Measurements from ENCODE around the gene MILR1.

DNA sequence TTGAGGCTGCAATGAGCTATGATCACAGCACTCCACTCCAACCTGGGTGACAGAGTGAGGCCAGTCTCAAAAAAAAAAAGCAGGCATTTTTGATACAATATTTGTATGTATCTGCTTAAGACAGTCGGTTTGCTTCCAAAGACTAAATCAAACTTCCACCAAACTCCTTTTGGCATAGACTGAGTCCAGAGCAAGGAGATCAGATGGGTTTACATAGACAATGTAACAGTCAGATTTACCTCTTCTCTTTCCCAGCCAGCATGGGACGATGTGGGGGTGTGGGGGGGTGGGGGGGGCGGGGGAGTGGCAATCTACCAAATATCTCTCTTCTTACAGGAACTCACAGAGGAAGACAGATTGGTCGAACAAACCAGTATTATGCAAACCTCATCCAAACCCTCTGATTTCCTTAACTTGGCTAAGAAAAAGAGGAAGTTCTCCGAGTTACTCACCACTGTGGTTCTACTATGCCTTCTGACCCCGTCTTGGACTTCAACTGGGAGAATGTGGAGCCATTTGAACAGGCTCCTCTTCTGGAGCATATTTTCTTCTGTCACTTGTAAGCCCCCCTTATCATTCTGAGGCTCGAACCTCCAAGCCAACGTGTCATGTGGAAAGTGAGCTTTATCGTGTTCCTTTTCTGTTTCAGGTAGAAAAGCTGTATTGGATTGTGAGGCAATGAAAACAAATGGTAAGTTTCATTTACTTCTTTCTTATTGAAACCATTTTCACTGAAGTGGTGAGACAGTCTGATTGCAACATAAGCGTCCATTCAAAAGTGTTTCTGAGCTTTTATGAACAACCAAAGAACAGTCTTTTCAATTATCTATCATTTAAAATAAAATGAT is at the start of gene MILR1:
- TF ChIP-seq RAD21 (IDR thresholded peaks at IDR 0.05), result no peak
- TF ChIP-seq SP1 (IDR thresholded peaks at IDR 0.05), result no peak
- TF ChIP-seq, protein P1, sequence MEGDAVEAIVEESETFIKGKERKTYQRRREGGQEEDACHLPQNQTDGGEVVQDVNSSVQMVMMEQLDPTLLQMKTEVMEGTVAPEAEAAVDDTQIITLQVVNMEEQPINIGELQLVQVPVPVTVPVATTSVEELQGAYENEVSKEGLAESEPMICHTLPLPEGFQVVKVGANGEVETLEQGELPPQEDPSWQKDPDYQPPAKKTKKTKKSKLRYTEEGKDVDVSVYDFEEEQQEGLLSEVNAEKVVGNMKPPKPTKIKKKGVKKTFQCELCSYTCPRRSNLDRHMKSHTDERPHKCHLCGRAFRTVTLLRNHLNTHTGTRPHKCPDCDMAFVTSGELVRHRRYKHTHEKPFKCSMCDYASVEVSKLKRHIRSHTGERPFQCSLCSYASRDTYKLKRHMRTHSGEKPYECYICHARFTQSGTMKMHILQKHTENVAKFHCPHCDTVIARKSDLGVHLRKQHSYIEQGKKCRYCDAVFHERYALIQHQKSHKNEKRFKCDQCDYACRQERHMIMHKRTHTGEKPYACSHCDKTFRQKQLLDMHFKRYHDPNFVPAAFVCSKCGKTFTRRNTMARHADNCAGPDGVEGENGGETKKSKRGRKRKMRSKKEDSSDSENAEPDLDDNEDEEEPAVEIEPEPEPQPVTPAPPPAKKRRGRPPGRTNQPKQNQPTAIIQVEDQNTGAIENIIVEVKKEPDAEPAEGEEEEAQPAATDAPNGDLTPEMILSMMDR (IDR thresholded peaks at IDR 0.05; ENCODE audit: low read depth, low read length, missing input control), result no peak
- no peak for TF ChIP-seq TAF1 (conservative IDR thresholded peaks at IDR 0.05)
- TF ChIP-seq, protein P2, sequence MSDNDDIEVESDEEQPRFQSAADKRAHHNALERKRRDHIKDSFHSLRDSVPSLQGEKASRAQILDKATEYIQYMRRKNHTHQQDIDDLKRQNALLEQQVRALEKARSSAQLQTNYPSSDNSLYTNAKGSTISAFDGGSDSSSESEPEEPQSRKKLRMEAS (IDR thresholded peaks at IDR 0.05), result no peak
- no peak for TF ChIP-seq FOXA1 (IDR thresholded peaks at IDR 0.05)
- no peak for TF ChIP-seq EGR1 (IDR thresholded peaks at IDR 0.05; ENCODE audit: low read depth in 2 of 2)
- TF ChIP-seq, protein P3, sequence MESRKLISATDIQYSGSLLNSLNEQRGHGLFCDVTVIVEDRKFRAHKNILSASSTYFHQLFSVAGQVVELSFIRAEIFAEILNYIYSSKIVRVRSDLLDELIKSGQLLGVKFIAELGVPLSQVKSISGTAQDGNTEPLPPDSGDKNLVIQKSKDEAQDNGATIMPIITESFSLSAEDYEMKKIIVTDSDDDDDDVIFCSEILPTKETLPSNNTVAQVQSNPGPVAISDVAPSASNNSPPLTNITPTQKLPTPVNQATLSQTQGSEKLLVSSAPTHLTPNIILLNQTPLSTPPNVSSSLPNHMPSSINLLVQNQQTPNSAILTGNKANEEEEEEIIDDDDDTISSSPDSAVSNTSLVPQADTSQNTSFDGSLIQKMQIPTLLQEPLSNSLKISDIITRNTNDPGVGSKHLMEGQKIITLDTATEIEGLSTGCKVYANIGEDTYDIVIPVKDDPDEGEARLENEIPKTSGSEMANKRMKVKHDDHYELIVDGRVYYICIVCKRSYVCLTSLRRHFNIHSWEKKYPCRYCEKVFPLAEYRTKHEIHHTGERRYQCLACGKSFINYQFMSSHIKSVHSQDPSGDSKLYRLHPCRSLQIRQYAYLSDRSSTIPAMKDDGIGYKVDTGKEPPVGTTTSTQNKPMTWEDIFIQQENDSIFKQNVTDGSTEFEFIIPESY (IDR thresholded peaks at IDR 0.05), result no peak
- no peak for TF ChIP-seq GABPA (IDR thresholded peaks at IDR 0.05 in 1 of 2, conservative IDR thresholded peaks at IDR 0.05 in 1 of 2)
- TF ChIP-seq, protein P4, sequence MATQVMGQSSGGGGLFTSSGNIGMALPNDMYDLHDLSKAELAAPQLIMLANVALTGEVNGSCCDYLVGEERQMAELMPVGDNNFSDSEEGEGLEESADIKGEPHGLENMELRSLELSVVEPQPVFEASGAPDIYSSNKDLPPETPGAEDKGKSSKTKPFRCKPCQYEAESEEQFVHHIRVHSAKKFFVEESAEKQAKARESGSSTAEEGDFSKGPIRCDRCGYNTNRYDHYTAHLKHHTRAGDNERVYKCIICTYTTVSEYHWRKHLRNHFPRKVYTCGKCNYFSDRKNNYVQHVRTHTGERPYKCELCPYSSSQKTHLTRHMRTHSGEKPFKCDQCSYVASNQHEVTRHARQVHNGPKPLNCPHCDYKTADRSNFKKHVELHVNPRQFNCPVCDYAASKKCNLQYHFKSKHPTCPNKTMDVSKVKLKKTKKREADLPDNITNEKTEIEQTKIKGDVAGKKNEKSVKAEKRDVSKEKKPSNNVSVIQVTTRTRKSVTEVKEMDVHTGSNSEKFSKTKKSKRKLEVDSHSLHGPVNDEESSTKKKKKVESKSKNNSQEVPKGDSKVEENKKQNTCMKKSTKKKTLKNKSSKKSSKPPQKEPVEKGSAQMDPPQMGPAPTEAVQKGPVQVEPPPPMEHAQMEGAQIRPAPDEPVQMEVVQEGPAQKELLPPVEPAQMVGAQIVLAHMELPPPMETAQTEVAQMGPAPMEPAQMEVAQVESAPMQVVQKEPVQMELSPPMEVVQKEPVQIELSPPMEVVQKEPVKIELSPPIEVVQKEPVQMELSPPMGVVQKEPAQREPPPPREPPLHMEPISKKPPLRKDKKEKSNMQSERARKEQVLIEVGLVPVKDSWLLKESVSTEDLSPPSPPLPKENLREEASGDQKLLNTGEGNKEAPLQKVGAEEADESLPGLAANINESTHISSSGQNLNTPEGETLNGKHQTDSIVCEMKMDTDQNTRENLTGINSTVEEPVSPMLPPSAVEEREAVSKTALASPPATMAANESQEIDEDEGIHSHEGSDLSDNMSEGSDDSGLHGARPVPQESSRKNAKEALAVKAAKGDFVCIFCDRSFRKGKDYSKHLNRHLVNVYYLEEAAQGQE (IDR thresholded peaks at IDR 0.05), result no peak
- TF ChIP-seq HNF4A (conservative IDR thresholded peaks at IDR 0.05), result no peak
- TF ChIP-seq YY1 (IDR thresholded peaks at IDR 0.05), result peak; percentile 15

Measured in liver (tissue), 3 donors.